ENCODE data around the gene RPL41. TPM values are rescaled to one million over a fixed set of nuclear protein-coding genes. Genes with fewer than 3 reads are reported as not detected.
A peak's percentile ranks its signal among the peaks of the same experiment; 100 is the strongest.

RPL41 gene
- total and polyA plus RNA-seq, 9 of the 15 experiments (the other 6 are each of a cell fraction or from before 2014, with no cell fraction given), result 3,403 to 11,276 (median 5,604) TPM

- TF ChIP-seq, protein P1, sequence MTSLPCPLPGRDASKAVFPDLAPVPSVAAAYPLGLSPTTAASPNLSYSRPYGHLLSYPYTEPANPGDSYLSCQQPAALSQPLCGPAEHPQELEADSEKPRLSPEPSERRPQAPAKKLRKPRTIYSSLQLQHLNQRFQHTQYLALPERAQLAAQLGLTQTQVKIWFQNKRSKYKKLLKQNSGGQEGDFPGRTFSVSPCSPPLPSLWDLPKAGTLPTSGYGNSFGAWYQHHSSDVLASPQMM (CRISPR knock-in tag; IDR thresholded peaks at IDR 0.05), result no peak
- TF ChIP-seq ZNF668 (CRISPR knock-in tag; IDR thresholded peaks at IDR 0.05) (no peak), PCBP1 (IDR thresholded peaks at IDR 0.05; ENCODE audit: low read depth, low read length, poor library complexity, severe bottlenecking) (peak; percentile 55), LARP7 (IDR thresholded peaks at IDR 0.05) (no peak), HMGN3 (IDR thresholded peaks at IDR 0.05; ENCODE audit: borderline replicate concordance, extremely low read depth, insufficient read length, low read depth, low read length) (peak; percentile 98), ZNF133 (CRISPR knock-in tag; IDR thresholded peaks at IDR 0.05) (no peak), RFX7 (CRISPR knock-in tag; IDR thresholded peaks at IDR 0.05) (no peak), MTA3 (IDR thresholded peaks at IDR 0.05; ENCODE audit: borderline replicate concordance) (peak; percentile 91), DNMT1 (IDR thresholded peaks at IDR 0.05) (0 out of 2 replicates have a peak, but pooled peaks have one; percentile 33), SUPT5H (IDR thresholded peaks at IDR 0.05) (peak; percentile 75), ZNF436 (CRISPR knock-in tag; IDR thresholded peaks at IDR 0.05) (no peak), CTBP1 (IDR thresholded peaks at IDR 0.05; ENCODE audit: borderline replicate concordance) (peak; percentile 86), PBX2 (CRISPR knock-in tag; IDR thresholded peaks at IDR 0.05; ENCODE audit: low read depth) (no peak), PBX2 (tag; conservative IDR thresholded peaks at IDR 0.05; ENCODE audit: low read depth) (no peak), U2AF1 (optimal IDR thresholded peaks at IDR 0.05; ENCODE audit: low read depth, low read length) (peak; percentile 51), ZNF639 (CRISPR knock-in tag; conservative IDR thresholded peaks at IDR 0.05 in 1 of 2, IDR thresholded peaks at IDR 0.05 in 1 of 2) (0 out of 4 replicates have a peak, but pooled peaks of 1 of the 2 experiments have one; percentile 49), ETV1 (tag; conservative IDR thresholded peaks at IDR 0.05; ENCODE audit: low read depth) (peak; percentile 68), ASH1L (IDR thresholded peaks at IDR 0.05; ENCODE audit: borderline replicate concordance, low read depth, partially characterized antibody) (no peak)
- TF ChIP-seq, protein P2, sequence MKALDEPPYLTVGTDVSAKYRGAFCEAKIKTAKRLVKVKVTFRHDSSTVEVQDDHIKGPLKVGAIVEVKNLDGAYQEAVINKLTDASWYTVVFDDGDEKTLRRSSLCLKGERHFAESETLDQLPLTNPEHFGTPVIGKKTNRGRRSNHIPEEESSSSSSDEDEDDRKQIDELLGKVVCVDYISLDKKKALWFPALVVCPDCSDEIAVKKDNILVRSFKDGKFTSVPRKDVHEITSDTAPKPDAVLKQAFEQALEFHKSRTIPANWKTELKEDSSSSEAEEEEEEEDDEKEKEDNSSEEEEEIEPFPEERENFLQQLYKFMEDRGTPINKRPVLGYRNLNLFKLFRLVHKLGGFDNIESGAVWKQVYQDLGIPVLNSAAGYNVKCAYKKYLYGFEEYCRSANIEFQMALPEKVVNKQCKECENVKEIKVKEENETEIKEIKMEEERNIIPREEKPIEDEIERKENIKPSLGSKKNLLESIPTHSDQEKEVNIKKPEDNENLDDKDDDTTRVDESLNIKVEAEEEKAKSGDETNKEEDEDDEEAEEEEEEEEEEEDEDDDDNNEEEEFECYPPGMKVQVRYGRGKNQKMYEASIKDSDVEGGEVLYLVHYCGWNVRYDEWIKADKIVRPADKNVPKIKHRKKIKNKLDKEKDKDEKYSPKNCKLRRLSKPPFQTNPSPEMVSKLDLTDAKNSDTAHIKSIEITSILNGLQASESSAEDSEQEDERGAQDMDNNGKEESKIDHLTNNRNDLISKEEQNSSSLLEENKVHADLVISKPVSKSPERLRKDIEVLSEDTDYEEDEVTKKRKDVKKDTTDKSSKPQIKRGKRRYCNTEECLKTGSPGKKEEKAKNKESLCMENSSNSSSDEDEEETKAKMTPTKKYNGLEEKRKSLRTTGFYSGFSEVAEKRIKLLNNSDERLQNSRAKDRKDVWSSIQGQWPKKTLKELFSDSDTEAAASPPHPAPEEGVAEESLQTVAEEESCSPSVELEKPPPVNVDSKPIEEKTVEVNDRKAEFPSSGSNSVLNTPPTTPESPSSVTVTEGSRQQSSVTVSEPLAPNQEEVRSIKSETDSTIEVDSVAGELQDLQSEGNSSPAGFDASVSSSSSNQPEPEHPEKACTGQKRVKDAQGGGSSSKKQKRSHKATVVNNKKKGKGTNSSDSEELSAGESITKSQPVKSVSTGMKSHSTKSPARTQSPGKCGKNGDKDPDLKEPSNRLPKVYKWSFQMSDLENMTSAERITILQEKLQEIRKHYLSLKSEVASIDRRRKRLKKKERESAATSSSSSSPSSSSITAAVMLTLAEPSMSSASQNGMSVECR (CRISPR knock-in tag; IDR thresholded peaks at IDR 0.05), result peak; percentile 68; the same call in 1 of the 2 replicates
Measured at GRCh38 chr12:56129206-56129941, 12.9 kb downstream of the RPL41 start (continued).

Data from K562 (cell line).